ENCODE measurements around the gene GNB4. TPM values are rescaled to one million over a fixed set of nuclear protein-coding genes. Genes with fewer than 3 reads are reported as not detected.

The GNB4 gene
- total and polyA plus RNA-seq, 9 of the 15 experiments (the other 6 are each of a cell fraction or from before 2014, with no cell fraction given) = 6.8 to 36.7 (median 21.4) TPM

- TF ChIP-seq TCF3 (CRISPR knock-in tag; IDR thresholded peaks at IDR 0.05) = no peak; the same call in 1 of the 2 replicates
- peak; percentile 72 for TF ChIP-seq VEZF1 (CRISPR knock-in tag; IDR thresholded peaks at IDR 0.05)
- 0 out of 2 replicates have a peak, but pooled peaks have one; percentile 12 for TF ChIP-seq SOX6 (IDR thresholded peaks at IDR 0.05)
- TF ChIP-seq NR2C1 (IDR thresholded peaks at IDR 0.05) = peak; percentile 78
- TF ChIP-seq NR2C1 (tag; IDR thresholded peaks at IDR 0.05) = peak; percentile 87
- TF ChIP-seq ELF1 (tag; IDR thresholded peaks at IDR 0.05) = peak; percentile 93
- 0 out of 2 replicates have a peak, but pooled peaks have one; percentile 51 for TF ChIP-seq CC2D1A (IDR thresholded peaks at IDR 0.05)
- TF ChIP-seq MNT (conservative IDR thresholded peaks at IDR 0.05) = peak; percentile 64 to 86; a peak in 3 of 4 replicates
- peak; percentile 99 for TF ChIP-seq ZNF75A (CRISPR knock-in tag; IDR thresholded peaks at IDR 0.05)
- TF ChIP-seq ZFP91 (CRISPR knock-in tag; IDR thresholded peaks at IDR 0.05) = no peak
Measured at GRCh38 chr3:179347345-179348194, 103.7 kb downstream of the GNB4 start, which contains the start of gene MFN1 (continued).

All from K562 (cell line).